NCI-H226 (cell line): ENCODE results near the gene CLEC5A.
"Not testable (repeated sequence)": the region's sequence is repeated elsewhere in the genome, so short reads cannot be mapped to it uniquely, and the experiment has no call there.

ENCODE experiments used
- DNase-seq: peaks from one replicate; pipeline ENCODE4 v3.0.0-alpha.2; 2015

The CLEC5A gene

GRCh38 chr7:141945356-141945755 is 1.4 kb downstream of the CLEC5A start:
- peak; percentile 46 for DNase-seq

- DNase-seq: no peak
These were observed 2.0 kb downstream of the CLEC5A start for GRCh38 chr7:141944811-141945210.

- DNase-seq: no peak
These were observed 2.9 kb downstream of the CLEC5A start for GRCh38 chr7:141943846-141944245.

GRCh38 chr7:141941075-141941474 is 5.7 kb downstream of the CLEC5A start:
- no peak for DNase-seq

- DNase-seq: no peak
These were observed 16.6 kb downstream of the CLEC5A start for GRCh38 chr7:141930211-141930610.

GRCh38 chr7:141928845-141929195 is 18.0 kb downstream of the CLEC5A start:
- no peak for DNase-seq

GRCh38 chr7:141928146-141928844 is 18.5 kb downstream of the CLEC5A start:
- no peak for DNase-seq

- DNase-seq: peak; percentile 52
These were observed 26.5 kb downstream of the CLEC5A start for GRCh38 chr7:141920281-141920680.

- no peak for DNase-seq
These were observed 30.7 kb downstream of the CLEC5A start, which contains the start of gene OR9A4 for GRCh38 chr7:141916099-141916498. TSS of gene OR9A4 (plus strand) at chr7:141916399. CDS start at chr7:141918876, 2,477 bp downstream.

GRCh38 chr7:141915565-141915964 is 31.2 kb downstream of the CLEC5A start:
- no peak for DNase-seq

- no peak for DNase-seq
These were observed 35.4 kb downstream of the CLEC5A start for GRCh38 chr7:141911391-141911790.

- DNase-seq: no peak
These were observed 40.5 kb downstream of the CLEC5A start for GRCh38 chr7:141906285-141906684.

GRCh38 chr7:141899366-141899765 is 47.4 kb downstream of the CLEC5A start:
- DNase-seq: not testable (repeated sequence)

GRCh38 chr7:141891336-141891735 is 55.4 kb downstream of the CLEC5A start:
- DNase-seq: no peak

GRCh38 chr7:141889321-141889720 is 57.5 kb downstream of the CLEC5A start:
- no peak for DNase-seq

GRCh38 chr7:141884539-141885225 is 62.1 kb downstream of the CLEC5A start:
- no peak for DNase-seq

GRCh38 chr7:141880960-141881359 is 65.8 kb downstream of the CLEC5A start:
- no peak for DNase-seq

GRCh38 chr7:141877365-141877764 is 69.4 kb downstream of the CLEC5A start:
- no peak for DNase-seq
